A673 (cell line): ENCODE results near the gene MAP3K10. TPM values are rescaled to one million over a fixed set of nuclear protein-coding genes. Genes with fewer than 3 reads are reported as not detected.

ENCODE experiments used
- Bru-seq: library from RNA; stranded (reverse); fragments of 400-500 nt; gene quantifications from one replicate; lab custom pipeline; 2021; lab: Mats Ljungman, UMichigan
- BruChase-seq, 2 experiments: library from RNA; stranded (reverse); fragments of 400-500 nt; gene quantifications; one replicate each; lab custom pipeline; 2021; lab: Mats Ljungman, UMichigan
- BruUV-seq: library from RNA; stranded (reverse); fragments of 400-500 nt; replicated peaks from 2 replicates; lab custom pipeline; 2021; lab: Mats Ljungman, UMichigan
- CTCF ChIA-PET: fragments of 300-600 bp; sonication (Branson Sonifier 250); formaldehyde crosslinking; loops from one replicate; lab custom pipeline; 2022; ENCODE audit warnings: antibody characterized with exemption; lab: Charles Lee
- POLR2A ChIA-PET: fragments of 300-600 bp; sonication (Branson Sonifier 250); formaldehyde crosslinking; loops from one replicate; lab custom pipeline; 2022; ENCODE audit warnings: antibody characterized with exemption; ENCODE audit not compliant: low non-redundant PET; lab: Charles Lee
- DNase-seq: peaks from one replicate; pipeline ENCODE4 v3.0.0-alpha.2; 2015; ENCODE audit warnings: low spot score
- H3K27ac ChIP-seq: fragments of 200-600 bp; sonication (generic); 2 replicates; pipeline ENCODE4 v1.5.1; 2016; ENCODE audit warnings: mixed run types, low read depth, mild to moderate bottlenecking, mixed read lengths, antibody characterized with exemption, low read length; ENCODE audit not compliant: poor library complexity, severe bottlenecking
- H3K27me3 ChIP-seq: fragments of 200-600 bp; sonication (generic); replicated peaks from 2 replicates; pipeline ENCODE4 v1.6.1; 2017; ENCODE audit warnings: mixed run types, low read depth, mild to moderate bottlenecking, mixed read lengths, antibody characterized with exemption, low read length; ENCODE audit not compliant: insufficient read depth, poor library complexity
- H3K36me3 ChIP-seq: fragments of 200-600 bp; sonication (generic); 2 replicates; pipeline ENCODE4 v1.6.1; 2016; ENCODE audit warnings: mixed run types, mild to moderate bottlenecking, mixed read lengths, antibody characterized with exemption, low read length; ENCODE audit not compliant: insufficient read depth, poor library complexity, severe bottlenecking
- H3K4me1 ChIP-seq: fragments of 200-600 bp; sonication (generic); 2 replicates; pipeline ENCODE4 v1.6.1; 2017; ENCODE audit warnings: mixed run types, mild to moderate bottlenecking, mixed read lengths, antibody characterized with exemption, low read length; ENCODE audit not compliant: insufficient read depth, poor library complexity, severe bottlenecking
- H3K4me3 ChIP-seq: fragments of 200-600 bp; sonication (generic); 2 replicates; pipeline ENCODE4 v1.5.1; 2016; ENCODE audit warnings: low read depth, mixed run types, mild to moderate bottlenecking, mixed read lengths, low read length; ENCODE audit not compliant: poor library complexity, severe bottlenecking
- H3K9me3 ChIP-seq: fragments of 200-600 bp; sonication (generic); 2 replicates; pipeline ENCODE4 v1.6.1; 2016; ENCODE audit warnings: mixed run types, low read depth, mild to moderate bottlenecking, mixed read lengths, antibody characterized with exemption, low read length; ENCODE audit not compliant: poor library complexity, severe bottlenecking
- EZH2 ChIP-seq: fragments of 200-600 bp; sonication (generic); IDR thresholded peaks from 2 replicates; pipeline ENCODE4 v1.6.1; 2017; ENCODE audit warnings: borderline replicate concordance, low read depth, mild to moderate bottlenecking, mixed read lengths, antibody characterized with exemption, low read length; ENCODE audit not compliant: poor library complexity, severe bottlenecking
- intact Hi-C: fragments of 100-400 bp; cut with micrococcal nuclease; formaldehyde crosslinking; loops from one replicate; pipeline ENCODE4 v1.10.0; 2022; ENCODE audit not compliant: unreplicated experiment
- long read RNA-seq: library from polyadenylated mRNA; stranded (forward); transcript quantifications from one replicate; pipeline ENCODE4 v2.0.0, GENCODE V29; 2022
- total RNA-seq: library from RNA; stranded (reverse); gene quantifications from 2 replicates; pipeline ENCODE4 v1.2.3, GENCODE V29; 2021
- TF ChIP-seq, protein P1 (sequence below): fragments of 300-800, 200-600 bp; sonication (generic); conservative IDR thresholded peaks from 2 replicates; pipeline ENCODE4 v1.5.1; 2017; ENCODE audit warnings: low read depth, mild to moderate bottlenecking, antibody characterized with exemption, low read length, moderate library complexity, mixed read lengths

Gene MAP3K10
- 17.8 and 21.7 TPM in 2 replicates for total RNA-seq
- percentile 51 among the genes with signal in this experiment for Bru-seq, nascent RNA
- percentile 61 among the genes with signal in this experiment for BruChase-seq, experiment 1, labeled RNA remaining after a 2-hour chase
- percentile 74 among the genes with signal in this experiment for BruChase-seq, experiment 2, labeled RNA remaining after a 6-hour chase
- long read RNA-seq, partial matches to known transcripts, result 2 of 6 reads
- long read RNA-seq, other reads (novel, unspliced or antisense), result 3 of 6 reads

DNA sequence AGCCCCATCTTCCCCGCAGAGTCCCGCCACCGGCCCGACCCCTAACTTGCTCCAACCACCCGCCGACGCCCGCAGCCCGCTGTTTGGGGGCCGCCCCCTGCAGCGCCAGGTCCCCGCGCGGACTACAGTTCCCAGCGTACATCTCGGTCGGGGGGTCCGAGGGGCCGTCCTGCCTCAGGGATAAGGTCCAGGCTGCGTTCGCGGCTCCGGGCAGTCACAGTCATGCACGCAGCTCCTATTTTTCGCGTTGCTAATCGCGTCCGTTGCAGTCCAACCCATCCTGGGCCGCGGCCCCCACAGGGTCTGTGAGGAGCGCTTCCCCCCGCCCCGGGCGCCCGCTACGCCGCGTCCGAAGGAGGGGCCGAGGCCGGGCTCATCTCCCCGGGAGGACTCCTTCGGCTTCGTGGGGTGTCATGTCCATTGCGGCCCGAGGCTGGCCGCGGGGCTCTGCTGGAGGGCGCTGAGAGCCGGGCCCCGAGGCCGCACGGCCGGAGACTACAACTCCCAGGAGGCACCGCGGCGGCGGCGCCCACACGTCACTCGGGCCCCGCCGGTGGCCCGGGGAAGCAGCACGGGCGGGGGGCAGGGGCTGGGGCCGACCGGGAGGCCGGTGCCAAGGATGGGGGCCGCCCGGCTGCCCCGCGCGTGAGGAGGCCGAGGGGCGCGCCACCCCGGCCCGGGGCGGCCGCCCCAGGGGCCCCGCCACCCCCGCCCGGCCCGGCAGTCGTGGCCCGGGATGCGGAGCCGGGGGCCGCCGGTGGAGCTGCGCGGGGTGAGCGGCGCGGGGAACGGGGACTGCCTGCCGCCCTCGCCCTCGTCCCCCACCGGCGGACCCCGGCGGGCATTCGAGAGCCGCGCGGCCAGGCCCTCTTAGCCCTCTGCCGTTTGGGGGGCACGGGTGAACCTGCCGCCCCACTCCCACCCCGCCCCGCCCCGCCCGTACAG is at the start of gene MAP3K10:
Gene MAP3K10 (plus strand): TSS at position 536 of the 945 bp plus-strand sequence. CDS start 606 bp downstream, outside the sequence.
- Histone ChIP-seq H3K9me3 (no peaks in the 10 kb centered on the region), H3K27me3 (no peaks in the 10 kb centered on the region), H3K36me3 (no peaks in the 10 kb centered on the region), H3K4me3 (peak within 1 kb of the TSS; percentile 100), H3K4me1 (no peaks in the 10 kb centered on the region), H3K27ac (peak within 1 kb of the TSS; percentile 97)
- BruUV-seq, result no TSS peak
- intact Hi-C loops, result loop anchor here (2.0 kb wide), 1 partner anchor 26 kb away; no protein-coding TSS in a partner anchor
- POLR2A ChIA-PET, result interaction anchor here (0.5 kb wide), 1 partner anchor 40 kb away, joined by 8 read pairs; no protein-coding TSS in a partner anchor
- TF ChIP-seq, protein P1, sequence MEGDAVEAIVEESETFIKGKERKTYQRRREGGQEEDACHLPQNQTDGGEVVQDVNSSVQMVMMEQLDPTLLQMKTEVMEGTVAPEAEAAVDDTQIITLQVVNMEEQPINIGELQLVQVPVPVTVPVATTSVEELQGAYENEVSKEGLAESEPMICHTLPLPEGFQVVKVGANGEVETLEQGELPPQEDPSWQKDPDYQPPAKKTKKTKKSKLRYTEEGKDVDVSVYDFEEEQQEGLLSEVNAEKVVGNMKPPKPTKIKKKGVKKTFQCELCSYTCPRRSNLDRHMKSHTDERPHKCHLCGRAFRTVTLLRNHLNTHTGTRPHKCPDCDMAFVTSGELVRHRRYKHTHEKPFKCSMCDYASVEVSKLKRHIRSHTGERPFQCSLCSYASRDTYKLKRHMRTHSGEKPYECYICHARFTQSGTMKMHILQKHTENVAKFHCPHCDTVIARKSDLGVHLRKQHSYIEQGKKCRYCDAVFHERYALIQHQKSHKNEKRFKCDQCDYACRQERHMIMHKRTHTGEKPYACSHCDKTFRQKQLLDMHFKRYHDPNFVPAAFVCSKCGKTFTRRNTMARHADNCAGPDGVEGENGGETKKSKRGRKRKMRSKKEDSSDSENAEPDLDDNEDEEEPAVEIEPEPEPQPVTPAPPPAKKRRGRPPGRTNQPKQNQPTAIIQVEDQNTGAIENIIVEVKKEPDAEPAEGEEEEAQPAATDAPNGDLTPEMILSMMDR, result no peak
- no peak for TF ChIP-seq EZH2
- CTCF ChIA-PET, result interaction anchor here (0.6 kb wide), 1 partner anchor 47 kb away, joined by 3 read pairs; no protein-coding TSS in a partner anchor
- DNase-seq, result peak; percentile 75

DNA sequence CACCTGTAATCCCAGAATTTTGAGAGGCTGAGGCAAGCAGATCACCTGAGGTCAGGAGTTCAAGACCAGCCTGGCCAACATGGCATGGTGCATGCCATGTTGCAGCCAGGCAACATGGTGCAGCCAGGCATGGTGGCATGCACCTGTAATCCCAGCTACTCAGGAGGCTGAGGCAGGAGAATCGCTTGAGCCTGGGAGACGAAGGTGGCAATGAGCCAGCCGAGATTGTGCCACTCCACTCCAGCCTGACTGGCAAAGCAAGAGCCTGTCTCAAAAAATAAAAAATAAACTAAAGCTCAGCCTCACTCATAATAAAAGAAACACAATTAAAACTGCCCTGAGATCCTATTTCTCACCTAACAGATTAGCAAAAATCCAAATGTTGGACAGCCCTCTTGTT is 49.7 kb upstream of the MAP3K10 start:
- Histone ChIP-seq H3K4me3 (no peak overlapping the region), H3K36me3 (no peaks in the 10 kb centered on the region), H3K9me3 (peaks cover 3% of the 10 kb centered on the region), H3K27ac (no peak overlapping the region), H3K4me1 (peaks cover 41% of the 10 kb centered on the region), H3K27me3 (no peaks in the 10 kb centered on the region)
- POLR2A ChIA-PET, result interaction anchor here (0.6 kb wide), 1 partner anchor 166 kb away, joined by 3 read pairs; no protein-coding TSS in a partner anchor
- intact Hi-C loops, result loop anchor here (5.0 to 10.0 kb wide), 4 partner anchors 143 to 1606 kb away; partner anchors contain the start of gene AKT2
- BruUV-seq, result no TSS peak
- DNase-seq, result no peak
- no peak for TF ChIP-seq EZH2
- TF ChIP-seq, protein P1, result no peak
- CTCF ChIA-PET, result interaction anchor here (1.3 to 2.5 kb wide), 2 partner anchors 24 kb away, joined by 5 to 21 read pairs; no protein-coding TSS in a partner anchor

DNA sequence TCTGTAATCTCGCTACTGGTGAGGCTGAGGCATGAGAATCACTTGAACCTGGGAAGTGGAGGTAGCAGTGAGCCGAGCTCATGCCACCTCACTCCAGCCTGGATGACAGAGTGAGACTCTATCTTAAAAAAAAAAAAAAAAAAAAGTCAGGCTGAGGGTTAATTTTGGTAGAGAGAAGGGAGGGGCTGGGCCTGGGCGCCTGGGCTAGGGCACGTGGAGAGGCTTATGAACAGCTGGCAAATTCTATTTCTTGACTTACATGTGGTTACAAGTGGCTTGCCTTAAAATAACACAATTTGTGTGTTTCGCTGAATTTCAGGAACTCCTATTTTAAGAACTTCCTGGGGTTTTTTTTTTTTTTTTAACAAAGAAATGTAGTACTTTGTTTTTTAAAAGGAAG is 47.6 kb upstream of the MAP3K10 start:
- no peaks in the 10 kb centered on the region for H3K36me3 ChIP-seq
- ChIA-PET POLR2A (interaction anchor here (0.7 kb wide), 3 partner anchors 33 to 366 kb away, joined by 5 to 21 read pairs (median 9); no protein-coding TSS in a partner anchor), CTCF (interaction anchor here (0.5 to 0.8 kb wide), 5 partner anchors 48 to 1166 kb away, joined by 3 to 8 read pairs (median 4); partner anchors contain the start of gene CCDC97)
- BruUV-seq, result no TSS peak
- no peaks in the 10 kb centered on the region for H3K27me3 ChIP-seq
- H3K4me1 ChIP-seq, result peaks cover 46% of the 10 kb centered on the region
- peak overlapping the region; percentile 26 for H3K4me3 ChIP-seq
- intact Hi-C loops, result loop anchor here (1.0 to 10.0 kb wide), 5 partner anchors 22 to 1604 kb away; partner anchors contain the start of gene AKT2
- TF ChIP-seq, protein P1, result no peak
- TF ChIP-seq EZH2, result no peak
- DNase-seq, result peak; percentile 86
- peaks cover 1% of the 10 kb centered on the region for H3K9me3 ChIP-seq
- peak overlapping the region; percentile 92 for H3K27ac ChIP-seq
